Cardiac muscle cell (in vitro differentiated cells and primary cell): Measurements from ENCODE around the gene GRIA4. TPM values are rescaled to one million over a fixed set of nuclear protein-coding genes. Genes with fewer than 3 reads are reported as not detected.

Source experiments
- DNase-seq, 2 donors: peaks; one replicate each; pipeline versions ENCODE4 v3.0.0 to v3.0.0-alpha.2; 2010 to 2017; ENCODE audit warnings: low read depth in 1 of 2, low spot score in 1 of 2
- H3K27ac ChIP-seq: fragments of 200-600 bp; sonication (generic); 2 replicates; pipeline ENCODE4 v1.5.1; 2016
- H3K27me3 ChIP-seq: fragments of 200-600 bp; sonication (generic); 2 replicates; pipeline ENCODE4 v1.6.0; 2016; ENCODE audit warnings: control low read depth
- H3K36me3 ChIP-seq: fragments of 200-600 bp; sonication (generic); 2 replicates; pipeline ENCODE4 v1.5.1; 2016; ENCODE audit warnings: control low read depth
- H3K4me1 ChIP-seq: fragments of 200-600 bp; sonication (generic); 2 replicates; pipeline ENCODE4 v1.8.1; 2017; ENCODE audit warnings: low read depth, mild to moderate bottlenecking, mixed run types
- H3K4me3 ChIP-seq: fragments of 200-600 bp; sonication (generic); 2 replicates; pipeline ENCODE4 v1.5.1; 2016; ENCODE audit warnings: mild to moderate bottlenecking
- H3K9me3 ChIP-seq: fragments of 200-600 bp; sonication (generic); 2 replicates; pipeline ENCODE4 v1.5.1; 2017; ENCODE audit warnings: low read depth, mild to moderate bottlenecking, control low read depth
- CTCF ChIP-seq: IDR thresholded peaks from 2 replicates; pipeline ENCODE4 v1.5.1; 2012; ENCODE audit warnings: low read depth, mild to moderate bottlenecking, low read length
- polyA plus RNA-seq: library from polyadenylated mRNA; unstranded; fragments of >200 nt; fragmentation: Nextera tagmentation; extraction: Ambion mirVana; gene quantifications from 2 replicates; pipeline ENCODE4 v1.2.1, GENCODE V29; 2016
- total RNA-seq: library from RNA; depleted of rRNA; stranded (reverse); fragments of >200 nt; gene quantifications from 2 replicates; pipeline ENCODE4 v1.2.3, GENCODE V29; 2016

GRIA4 gene
- total RNA-seq = 14.8 and 36.6 TPM in 2 replicates
- 20.8 and 31.3 TPM in 2 replicates for polyA plus RNA-seq

GRCh38 chr11:105609832-105610781 lies at the start of gene GRIA4:
Gene GRIA4, plus strand, starts transcription at chr11:105610073. Its CDS starts 925 bp downstream, at chr11:105610998.
- H3K4me3 ChIP-seq = peak within 1 kb of the TSS; percentile 71
- peaks cover 39% of the 10 kb centered on the region for H3K27me3 ChIP-seq
- TF ChIP-seq CTCF = no peak
- DNase-seq = peak; percentile 65 to 76
- no peak within 1 kb of the TSS for H3K27ac ChIP-seq
- no peaks in the 10 kb centered on the region for H3K36me3 ChIP-seq
- H3K4me1 ChIP-seq = peaks cover 7% of the 10 kb centered on the region
- H3K9me3 ChIP-seq = no peaks in the 10 kb centered on the region

- no peak for TF ChIP-seq CTCF
- peaks cover 4% of the 10 kb centered on the region for H3K4me1 ChIP-seq
- H3K27ac ChIP-seq = no peak overlapping the region
- peak; percentile 1 to 54 for DNase-seq
- no peak overlapping the region for H3K4me3 ChIP-seq
- no peaks in the 10 kb centered on the region for H3K27me3 ChIP-seq
- no peaks in the 10 kb centered on the region for H3K36me3 ChIP-seq
- H3K9me3 ChIP-seq = no peaks in the 10 kb centered on the region
Measured at GRCh38 chr11:105573091-105573490, 36.8 kb upstream of the GRIA4 start.

- peaks cover 4% of the 10 kb centered on the region for H3K4me1 ChIP-seq
- DNase-seq = peak in 1 of 2 donors; percentile 10
- no peaks in the 10 kb centered on the region for H3K27me3 ChIP-seq
- no peak for TF ChIP-seq CTCF
- no peak overlapping the region for H3K27ac ChIP-seq
- no peaks in the 10 kb centered on the region for H3K36me3 ChIP-seq
- H3K4me3 ChIP-seq = no peak overlapping the region
- H3K9me3 ChIP-seq = no peaks in the 10 kb centered on the region
Measured at GRCh38 chr11:105574974-105575373, 34.9 kb upstream of the GRIA4 start.

GRCh38 chr11:105577641-105578040 lies 32.2 kb upstream of the GRIA4 start:
- DNase-seq = peak; percentile 15 to 64
- H3K36me3 ChIP-seq = no peaks in the 10 kb centered on the region
- peaks cover 4% of the 10 kb centered on the region for H3K4me1 ChIP-seq
- H3K27ac ChIP-seq = no peak overlapping the region
- no peaks in the 10 kb centered on the region for H3K9me3 ChIP-seq
- H3K4me3 ChIP-seq = no peak overlapping the region
- peak; percentile 40 for TF ChIP-seq CTCF
- no peaks in the 10 kb centered on the region for H3K27me3 ChIP-seq

- no peak for DNase-seq
- Histone ChIP-seq H3K27me3 (no peaks in the 10 kb centered on the region), H3K4me3 (no peak overlapping the region), H3K36me3 (no peaks in the 10 kb centered on the region), H3K9me3 (no peaks in the 10 kb centered on the region), H3K27ac (no peak overlapping the region), H3K4me1 (peaks cover 4% of the 10 kb centered on the region)
- no peak for TF ChIP-seq CTCF
Measured at GRCh38 chr11:105579111-105579510, 30.8 kb upstream of the GRIA4 start.
